Trophoblast cell (in vitro differentiated cells and primary cell): Measurements from ENCODE around the gene KATNAL1.

ENCODE experiments used
- DNase-seq, 2 donors: peaks; one replicate each; pipeline ENCODE4 v3.0.0-alpha.2; 2016
- H2AFZ ChIP-seq: 2 replicates; pipeline ENCODE4 v1.6.1; 2013; ENCODE audit warnings: low read length, moderate library complexity, mild to moderate bottlenecking; ENCODE audit not compliant: insufficient read depth, poor library complexity
- H2AK5ac ChIP-seq: 2 replicates; pipeline ENCODE4 v1.6.1; 2013; ENCODE audit warnings: mild to moderate bottlenecking, low read length
- H2BK120ac ChIP-seq: 2 replicates; pipeline ENCODE4 v1.6.1; 2013; ENCODE audit warnings: low read length, mild to moderate bottlenecking, moderate library complexity; ENCODE audit not compliant: insufficient read depth, poor library complexity
- H2BK12ac ChIP-seq: 2 replicates; pipeline ENCODE4 v1.6.1; 2013; ENCODE audit warnings: mild to moderate bottlenecking, low read length, moderate library complexity
- H2BK5ac ChIP-seq: 2 replicates; pipeline ENCODE4 v1.6.1; 2013; ENCODE audit warnings: low read length, low read depth, moderate library complexity, mild to moderate bottlenecking; ENCODE audit not compliant: poor library complexity
- H3K14ac ChIP-seq: 2 replicates; pipeline ENCODE4 v1.6.1; 2013; ENCODE audit warnings: mild to moderate bottlenecking, low read length
- H3K18ac ChIP-seq: 2 replicates; pipeline ENCODE4 v1.6.1; 2013; ENCODE audit warnings: mild to moderate bottlenecking, low read length
- H3K23ac ChIP-seq: 2 replicates; pipeline ENCODE4 v1.6.1; 2013; ENCODE audit warnings: low read length
- H3K27ac ChIP-seq: 2 replicates; pipeline ENCODE4 v1.5.1; 2013; ENCODE audit warnings: low read depth, mild to moderate bottlenecking, inconsistent platforms, low read length, moderate library complexity
- H3K27me3 ChIP-seq: 2 replicates; pipeline ENCODE4 v1.6.1; 2013; ENCODE audit warnings: inconsistent platforms, mild to moderate bottlenecking, low read length, moderate library complexity; ENCODE audit not compliant: insufficient read depth
- H3K36me3 ChIP-seq, 2 experiments: 1 replicate in 1 of 2; 2 replicates in 1 of 2; pipeline ENCODE4 v1.6.1; 2013; ENCODE audit warnings: low read length in 2 of 2, mild to moderate bottlenecking in 2 of 2, moderate library complexity in 1 of 2; ENCODE audit not compliant: insufficient read depth in 2 of 2, control insufficient read depth in 1 of 2
- H3K4ac ChIP-seq: 2 replicates; pipeline ENCODE4 v1.6.1; 2013; ENCODE audit warnings: low read depth, mild to moderate bottlenecking, low read length, moderate library complexity
- H3K4me1 ChIP-seq, 2 experiments: 1 replicate in 1 of 2; 2 replicates in 1 of 2; pipeline ENCODE4 v1.6.1; 2013; ENCODE audit warnings: low read length in 2 of 2, mild to moderate bottlenecking in 2 of 2, moderate library complexity in 1 of 2; ENCODE audit not compliant: insufficient read depth in 2 of 2, control insufficient read depth in 1 of 2
- H3K4me2 ChIP-seq: 2 replicates; pipeline ENCODE4 v1.6.1; 2013; ENCODE audit warnings: inconsistent platforms, mild to moderate bottlenecking, low read length, moderate library complexity
- H3K4me3 ChIP-seq: 2 replicates; pipeline ENCODE4 v1.5.1; 2013; ENCODE audit warnings: mild to moderate bottlenecking, low read depth, low read length, inconsistent platforms
- H3K79me1 ChIP-seq: one replicate; pipeline ENCODE4 v1.6.1; 2013; ENCODE audit warnings: low read length
- H3K79me2 ChIP-seq: 2 replicates; pipeline ENCODE4 v1.6.1; 2013; ENCODE audit warnings: low read length, mild to moderate bottlenecking; ENCODE audit not compliant: control insufficient read depth, insufficient read depth, poor library complexity
- H3K9ac ChIP-seq: 2 replicates; pipeline ENCODE4 v1.6.1; 2013; ENCODE audit warnings: mild to moderate bottlenecking, low read length
- H3K9me3 ChIP-seq: 2 replicates; pipeline ENCODE4 v1.6.1; 2013; ENCODE audit warnings: low read depth, mild to moderate bottlenecking, control low read depth, inconsistent platforms, low read length; ENCODE audit not compliant: insufficient read depth
- H4K12ac ChIP-seq: 2 replicates; pipeline ENCODE4 v1.6.1; 2013; ENCODE audit warnings: low read depth, mild to moderate bottlenecking, low read length, moderate library complexity
- H4K8ac ChIP-seq: 2 replicates; pipeline ENCODE4 v1.6.1; 2013; ENCODE audit warnings: low read depth, mild to moderate bottlenecking, low read length, moderate library complexity
- H4K91ac ChIP-seq: one replicate; pipeline ENCODE4 v1.6.1; 2013; ENCODE audit warnings: low read depth, mild to moderate bottlenecking, low read length, moderate library complexity
- WGBS: extraction: QIAGEN DNeasy Blood & Tissue Kit; methylation state at CpG from one replicate; pipeline ENCODE4 v1.1.7; 2013; ENCODE audit warnings: missing lambda C conversion rate; ENCODE audit not compliant: insufficient read length, insufficient coverage; ENCODE audit errors: extremely low coverage; 5-methylcytosine and 5-hydroxymethylcytosine counted together

KATNAL1 gene

DNA sequence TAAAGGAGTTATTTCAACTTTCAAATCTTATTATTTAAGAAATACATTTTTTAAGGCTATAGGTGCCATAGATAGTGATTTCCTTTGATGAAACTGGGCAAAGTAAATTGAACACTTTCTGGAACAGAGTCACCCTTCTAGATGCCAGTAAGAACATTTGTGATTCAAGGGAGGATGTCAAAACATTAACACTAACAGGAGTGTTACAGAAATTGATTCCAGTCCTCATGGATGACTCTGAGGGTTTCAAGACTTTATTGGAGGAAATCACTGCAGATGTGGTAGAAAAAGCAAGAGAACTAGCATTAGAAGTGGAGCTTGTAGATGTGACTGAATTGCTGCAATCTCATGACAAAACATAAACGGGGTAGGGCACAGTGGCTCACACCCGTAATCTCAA, 12.2 kb downstream of the KATNAL1 start:
- Histone ChIP-seq H3K4ac (no peak overlapping the region), H2BK12ac (no peak overlapping the region), H3K27ac (no peak overlapping the region), H2BK120ac (no peak overlapping the region), H3K9me3 (no peaks in the 10 kb centered on the region), H3K18ac (no peak overlapping the region), H3K23ac (no peak overlapping the region), H4K12ac (no peak overlapping the region), H4K8ac (no peak overlapping the region), H3K4me1 (no peaks in the 10 kb centered on the region), H3K14ac (no peak overlapping the region), H3K4me2 (no peak overlapping the region), H3K36me3 (no peaks in the 10 kb centered on the region), H2AK5ac (no peak overlapping the region), H3K27me3 (no peaks in the 10 kb centered on the region), H3K79me2 (no peaks in the 10 kb centered on the region), H4K91ac (no peak overlapping the region), H3K4me3 (no peak overlapping the region), H3K9ac (no peak overlapping the region), H3K79me1 (no peaks in the 10 kb centered on the region), H2AFZ (no peak overlapping the region), H2BK5ac (no peak overlapping the region)
- no peak for DNase-seq
- WGBS, result no CpG with 5 or more reads among the region's 2 CpGs

DNA sequence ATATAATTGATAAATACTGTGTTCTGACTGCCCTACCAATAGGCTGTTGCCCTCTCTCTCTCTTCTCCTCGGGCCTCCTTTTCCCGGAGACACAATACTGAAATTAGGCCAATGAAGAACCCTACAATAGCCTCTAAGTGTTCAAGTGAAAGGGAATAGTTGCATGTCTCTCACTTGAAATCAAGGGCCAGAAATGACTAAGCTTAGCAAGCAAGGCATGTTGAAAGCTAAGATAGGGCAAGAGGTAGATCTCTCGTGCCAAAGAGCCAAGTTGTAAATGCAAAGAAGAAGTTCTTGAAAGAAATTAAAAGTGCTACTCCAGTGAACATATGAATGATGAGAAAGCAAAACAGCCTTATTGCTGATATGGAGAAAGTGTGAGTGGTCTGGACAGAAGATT, 13.3 kb downstream of the KATNAL1 start:
- Histone ChIP-seq H2AFZ (no peak overlapping the region), H4K8ac (no peak overlapping the region), H3K9ac (no peak overlapping the region), H3K23ac (no peak overlapping the region), H3K79me1 (no peaks in the 10 kb centered on the region), H3K4me2 (no peak overlapping the region), H3K27ac (no peak overlapping the region), H4K12ac (no peak overlapping the region), H3K9me3 (no peaks in the 10 kb centered on the region), H3K4me1 (no peaks in the 10 kb centered on the region), H3K4me3 (no peak overlapping the region), H2AK5ac (no peak overlapping the region), H3K14ac (no peak overlapping the region), H3K18ac (no peak overlapping the region), H3K4ac (no peak overlapping the region), H3K36me3 (no peaks in the 10 kb centered on the region), H3K79me2 (no peaks in the 10 kb centered on the region), H4K91ac (no peak overlapping the region), H2BK5ac (no peak overlapping the region), H3K27me3 (no peaks in the 10 kb centered on the region), H2BK12ac (no peak overlapping the region), H2BK120ac (no peak overlapping the region)
- DNase-seq, result no peak
- WGBS, result no CpG with 5 or more reads among the region's 3 CpGs

DNA sequence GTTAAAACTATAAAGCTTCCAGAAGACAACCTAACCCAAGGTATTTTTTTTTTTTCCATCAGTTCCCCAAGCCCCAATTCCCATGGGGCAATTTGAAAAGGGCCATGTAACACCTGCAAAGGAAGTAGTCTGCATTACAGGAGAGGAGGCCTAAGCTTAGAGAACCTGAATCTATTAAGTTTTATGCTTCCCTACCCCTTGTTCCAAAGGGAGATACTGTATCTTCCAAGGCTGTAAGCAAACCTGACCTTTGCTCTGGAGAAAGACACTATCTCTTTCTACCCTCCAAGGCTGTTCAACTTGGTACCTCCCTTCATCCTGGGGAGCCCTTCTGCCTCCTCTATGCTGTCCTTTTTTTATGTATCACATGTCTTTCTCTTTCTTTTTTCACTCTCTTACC, 15.0 kb downstream of the KATNAL1 start:
- Histone ChIP-seq H2BK120ac (no peak overlapping the region), H3K36me3 (no peaks in the 10 kb centered on the region), H3K79me1 (no peaks in the 10 kb centered on the region), H3K27ac (no peak overlapping the region), H4K8ac (no peak overlapping the region), H3K14ac (no peak overlapping the region), H3K79me2 (no peaks in the 10 kb centered on the region), H3K4me3 (no peak overlapping the region), H3K9me3 (no peaks in the 10 kb centered on the region), H4K12ac (no peak overlapping the region), H3K23ac (no peak overlapping the region), H2BK5ac (no peak overlapping the region), H3K18ac (no peak overlapping the region), H2AK5ac (no peak overlapping the region), H3K4me2 (no peak overlapping the region), H2BK12ac (no peak overlapping the region), H4K91ac (no peak overlapping the region), H3K27me3 (no peaks in the 10 kb centered on the region), H2AFZ (no peak overlapping the region), H3K9ac (no peak overlapping the region), H3K4ac (no peak overlapping the region), H3K4me1 (no peaks in the 10 kb centered on the region)
- no peak for DNase-seq

DNA sequence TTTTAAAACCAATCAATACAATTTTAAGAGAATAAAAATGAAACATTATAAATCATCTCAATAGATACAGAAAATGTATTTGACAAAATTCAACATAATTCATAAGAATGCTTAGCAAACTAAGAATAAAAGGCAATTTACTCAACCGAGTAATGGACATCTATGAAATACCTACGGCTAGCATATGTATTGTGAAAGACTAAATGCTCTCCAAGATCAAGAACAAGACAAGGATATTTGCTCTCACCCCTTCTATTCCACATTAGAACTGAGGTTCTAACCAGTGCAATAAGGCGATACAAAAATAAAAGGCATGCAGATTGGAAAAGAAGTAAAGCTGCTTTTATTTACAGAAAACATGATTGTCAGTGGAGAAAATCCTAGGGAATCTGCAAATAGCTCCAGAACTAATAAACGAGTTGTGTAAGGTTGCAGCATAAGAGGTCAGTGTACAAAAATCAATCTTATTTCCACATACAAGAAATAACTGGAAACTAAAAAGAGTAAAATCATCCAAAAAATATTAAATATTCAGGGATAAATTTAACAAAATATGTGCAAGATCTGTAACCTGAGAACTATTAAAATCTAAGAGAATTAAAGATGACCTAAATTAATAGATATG, 16.4 kb downstream of the KATNAL1 start:
- Histone ChIP-seq H3K27ac (no peak overlapping the region), H3K27me3 (no peaks in the 10 kb centered on the region), H2BK120ac (no peak overlapping the region), H3K4me2 (no peak overlapping the region), H3K4ac (no peak overlapping the region), H2BK5ac (no peak overlapping the region), H2AK5ac (no peak overlapping the region), H2AFZ (no peak overlapping the region), H3K79me2 (no peaks in the 10 kb centered on the region), H4K8ac (no peak overlapping the region), H4K91ac (no peak overlapping the region), H3K18ac (no peak overlapping the region), H3K4me3 (no peak overlapping the region), H3K14ac (no peak overlapping the region), H3K4me1 (peaks cover 3% of the 10 kb centered on the region in 2 experiments), H3K23ac (no peak overlapping the region), H2BK12ac (no peak overlapping the region), H3K9ac (no peak overlapping the region), H3K9me3 (peaks cover 1% of the 10 kb centered on the region), H3K36me3 (no peaks in the 10 kb centered on the region), H4K12ac (no peak overlapping the region), H3K79me1 (no peaks in the 10 kb centered on the region)
- no CpG with 5 or more reads among the region's 4 CpGs for WGBS
- DNase-seq, result no peak
